NOMO-1 treated with dmso at 0.1 percent for 144 hours (cell line): ENCODE data around the gene ADCYAP1.

Experiments
- DNase-seq: peaks from one replicate; lab custom pipeline; 2025; ENCODE audit not compliant: unreplicated experiment; lab: John Stamatoyannopoulos, UW

ADCYAP1 gene

DNA sequence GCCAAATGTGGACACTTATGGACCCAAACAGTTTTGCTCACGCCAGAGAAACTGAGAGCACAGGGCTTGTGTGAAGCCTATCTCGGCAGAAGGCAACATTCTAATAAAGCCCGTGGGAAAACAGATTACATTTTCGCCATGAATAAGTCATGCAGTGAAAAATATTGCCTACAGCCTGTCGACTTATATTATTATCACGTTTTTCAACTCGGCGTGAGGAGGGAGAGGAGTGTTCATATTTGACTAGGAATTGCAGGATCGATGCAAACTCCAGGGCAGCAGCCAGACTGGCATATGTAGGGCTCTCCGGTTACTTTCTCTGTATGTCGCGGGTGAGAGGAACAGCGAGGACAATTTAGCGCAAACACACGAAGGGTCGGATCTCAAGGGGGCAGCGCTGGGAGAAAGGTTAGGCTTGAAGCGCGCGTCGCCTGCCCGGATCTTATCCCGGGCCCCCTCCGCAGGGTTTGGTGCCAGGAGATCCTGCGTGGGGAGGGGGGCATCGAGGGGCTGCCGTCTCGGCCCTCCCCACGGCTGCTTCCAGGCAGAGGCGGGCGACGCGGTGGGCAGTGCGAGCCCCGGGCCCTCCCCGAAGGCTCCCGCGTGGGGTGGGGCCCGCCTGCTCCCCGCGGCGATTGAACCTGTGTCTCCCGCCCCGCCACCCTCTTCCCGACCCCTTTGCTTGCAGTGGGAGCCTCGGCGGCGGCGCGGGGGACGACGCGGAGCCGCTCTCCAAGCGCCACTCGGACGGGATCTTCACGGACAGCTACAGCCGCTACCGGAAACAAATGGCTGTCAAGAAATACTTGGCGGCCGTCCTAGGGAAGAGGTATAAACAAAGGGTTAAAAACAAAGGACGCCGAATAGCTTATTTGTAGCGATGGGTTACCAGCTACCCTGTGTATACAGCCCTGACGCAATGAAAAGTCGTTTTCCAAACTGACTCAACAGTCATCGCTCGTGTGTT, 4.4 kb downstream of the ADCYAP1 start:
- DNase-seq: no peak

DNA sequence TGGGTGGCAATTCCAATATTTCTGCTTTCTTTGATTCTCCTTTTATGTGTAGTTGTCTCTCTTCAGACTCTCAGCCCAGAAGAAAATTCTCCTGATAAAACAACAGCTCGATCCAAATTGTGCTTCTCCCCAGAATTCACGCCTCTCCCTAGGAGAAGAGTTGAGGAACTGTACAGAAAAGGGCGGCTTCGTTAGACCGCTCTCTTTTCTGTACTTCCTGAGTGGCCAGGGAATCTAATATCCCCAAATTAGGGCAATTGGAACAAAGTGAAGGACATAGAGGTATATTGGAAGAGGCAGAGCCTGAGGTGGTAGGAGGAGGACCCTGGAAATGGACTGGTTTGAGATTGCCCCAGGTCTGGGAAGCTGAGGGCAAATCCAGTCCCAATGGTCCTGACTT, 5.6 kb downstream of the ADCYAP1 start:
- DNase-seq: no peak

GRCh38 chr18:911025-911424, 6.4 kb downstream of the ADCYAP1 start:
- no peak for DNase-seq

GRCh38 chr18:911486-911885, 6.8 kb downstream of the ADCYAP1 start:
- no peak for DNase-seq

DNA sequence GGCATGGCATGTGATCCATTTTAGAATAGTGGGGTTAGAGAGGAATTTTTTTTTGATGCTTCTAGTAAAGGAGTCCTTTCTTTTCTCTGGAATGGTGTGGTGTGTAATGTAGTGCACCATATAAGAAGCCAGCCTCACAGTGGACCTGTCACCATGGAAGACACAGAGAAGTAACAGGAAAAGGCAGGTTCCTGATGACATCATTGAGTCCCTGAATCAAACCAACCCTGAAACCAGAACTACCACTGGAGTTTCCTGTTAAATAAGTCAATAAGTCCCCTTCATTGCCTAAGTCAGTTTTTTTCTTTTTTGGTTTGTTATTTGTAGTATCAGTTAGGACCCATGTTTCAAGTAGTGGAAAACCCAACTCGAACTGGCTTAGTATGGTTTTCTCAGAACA, 11.9 kb downstream of the ADCYAP1 start:
- DNase-seq: no peak

- no peak for DNase-seq
These were observed 14.4 kb downstream of the ADCYAP1 start for GRCh38 chr18:919078-919477.

GRCh38 chr18:923144-923866, 18.6 kb downstream of the ADCYAP1 start:
- DNase-seq: no peak

DNA sequence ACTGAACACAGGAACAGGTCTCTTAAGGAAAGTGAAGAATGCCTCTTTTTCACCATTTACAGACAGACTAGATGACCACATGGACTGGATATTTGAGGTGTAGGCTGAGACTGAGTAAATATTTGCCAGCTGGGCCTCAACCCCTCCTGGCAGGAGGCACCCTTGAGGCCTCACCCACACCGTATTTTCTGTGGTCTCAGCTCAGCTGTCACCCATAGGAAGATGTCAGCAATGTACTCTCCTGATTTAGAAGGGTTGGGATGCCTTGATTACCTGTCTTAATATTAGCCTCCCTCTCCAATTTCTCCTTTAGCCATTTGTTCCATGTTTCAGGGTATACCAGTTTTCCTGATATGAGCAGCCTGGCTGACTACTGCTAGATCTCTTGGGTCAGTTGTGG, 20.3 kb downstream of the ADCYAP1 start:
- DNase-seq: no peak

- DNase-seq: no peak
These were observed 22.3 kb downstream of the ADCYAP1 start for GRCh38 chr18:926946-927345.

DNA sequence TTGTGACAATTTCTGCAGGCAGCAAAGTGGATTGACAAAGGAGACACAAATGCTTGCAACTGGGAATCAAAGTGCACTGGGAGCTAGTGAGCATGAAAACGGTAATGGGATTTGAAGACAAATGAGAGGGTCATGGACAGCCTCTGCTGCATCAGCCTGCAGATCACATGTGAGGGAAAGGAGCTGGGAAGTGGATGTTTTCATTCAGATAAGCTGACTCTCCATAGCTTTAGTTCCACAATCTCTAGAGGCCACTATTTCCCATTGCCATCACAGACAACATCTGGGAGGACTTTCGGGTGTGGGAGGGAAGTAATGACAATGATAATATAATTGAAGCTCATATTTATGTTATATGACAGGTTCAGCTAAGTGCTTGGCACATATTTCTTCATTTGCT, 28.4 kb downstream of the ADCYAP1 start:
- DNase-seq: no peak

DNA sequence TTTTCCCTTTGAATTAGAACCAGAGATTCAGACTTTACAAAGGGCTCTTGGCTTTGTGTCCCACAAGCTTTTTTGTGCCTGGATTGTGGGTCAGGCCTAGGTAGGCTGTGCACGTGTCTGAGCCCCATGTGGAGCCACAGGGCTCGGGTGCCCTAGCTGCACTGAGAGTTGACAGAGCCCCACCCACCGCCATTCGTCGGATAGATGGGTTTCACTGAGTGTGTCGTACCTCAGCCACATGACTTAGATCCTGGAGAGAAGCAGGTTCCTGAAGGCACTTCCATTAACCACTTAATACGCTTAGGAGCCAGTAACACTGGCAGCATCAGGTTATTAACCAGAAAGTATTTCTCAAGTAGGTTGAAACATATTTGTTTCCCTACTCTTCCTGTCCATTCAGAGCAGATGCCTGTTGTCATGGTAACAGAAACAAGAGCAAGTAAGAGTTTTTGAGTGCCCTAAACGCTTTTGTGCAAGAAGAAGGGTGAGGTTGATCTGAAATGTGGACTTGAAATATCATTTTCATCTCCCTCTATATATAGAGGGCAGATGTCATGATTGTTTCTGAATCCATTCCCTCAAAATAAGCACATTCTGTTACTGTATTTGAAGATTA, 30.0 kb downstream of the ADCYAP1 start:
- no peak for DNase-seq

GRCh38 chr18:936941-937340, 32.3 kb downstream of the ADCYAP1 start:
- no peak for DNase-seq

- DNase-seq: no peak
These were observed 34.5 kb downstream of the ADCYAP1 start for GRCh38 chr18:939166-939565.

- DNase-seq: no peak
These were observed 35.3 kb downstream of the ADCYAP1 start for GRCh38 chr18:939958-940357.

GRCh38 chr18:941331-941730, 36.7 kb downstream of the ADCYAP1 start:
- DNase-seq: no peak

- DNase-seq: no peak
These were observed 39.8 kb downstream of the ADCYAP1 start for GRCh38 chr18:944440-944839.

GRCh38 chr18:949724-950631, 45.3 kb downstream of the ADCYAP1 start:
- no peak for DNase-seq

- DNase-seq: no peak
These were observed 46.3 kb downstream of the ADCYAP1 start for GRCh38 chr18:950882-951495.

DNA sequence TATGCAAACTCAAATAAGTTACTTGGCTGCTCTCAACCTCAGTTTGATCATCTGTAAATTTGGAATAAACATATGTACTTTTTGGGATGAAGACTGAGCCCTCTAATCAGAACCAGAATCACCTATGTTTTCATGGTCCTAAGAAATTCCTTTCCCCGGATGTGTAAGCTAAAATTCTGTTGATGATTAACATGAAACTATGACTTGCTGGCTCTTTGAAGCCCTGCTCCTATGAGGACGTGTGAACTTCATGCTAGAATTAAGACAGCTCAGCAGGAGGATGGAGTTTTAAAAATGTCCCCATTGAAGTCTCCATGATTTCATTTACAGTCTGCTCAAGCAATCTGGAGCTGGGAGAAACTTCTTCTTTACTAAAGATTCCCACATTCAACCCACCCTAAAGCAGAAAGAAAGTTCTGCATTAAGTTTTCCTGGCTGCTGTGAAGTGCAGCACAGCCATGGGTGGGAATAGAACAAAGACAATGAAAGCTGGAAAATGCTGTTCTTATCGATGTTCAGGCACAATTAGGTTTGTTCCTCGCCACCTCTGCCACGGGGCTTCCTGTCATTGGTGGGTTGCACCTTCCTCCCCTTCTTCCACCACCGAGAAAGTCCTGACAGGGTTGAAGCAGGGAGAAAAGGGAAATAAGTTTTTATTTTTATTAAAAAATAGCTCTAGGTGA, 50.9 kb downstream of the ADCYAP1 start:
- DNase-seq: no peak

DNA sequence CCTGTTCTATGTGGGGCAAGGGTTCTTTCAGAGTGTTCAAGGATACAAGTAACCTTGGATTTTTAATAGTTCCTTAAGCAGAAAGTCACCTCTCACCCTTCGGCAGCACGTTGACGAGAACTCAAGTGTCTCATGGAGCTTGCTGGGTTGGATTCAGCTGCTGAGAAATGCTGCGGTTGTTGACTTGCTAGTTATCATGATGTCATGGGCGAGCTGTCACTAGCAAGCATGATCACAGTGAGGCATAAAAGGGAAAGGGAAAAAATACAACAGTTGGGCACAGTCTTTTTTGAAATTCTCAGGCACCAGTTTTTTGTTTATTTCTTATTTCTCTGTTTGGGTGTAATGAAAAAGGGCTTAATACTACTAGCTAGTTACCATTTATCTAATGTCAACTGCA, 53.2 kb downstream of the ADCYAP1 start:
- DNase-seq: no peak
